Activated T-cell treated with anti-CD3 and anti-CD28 coated beads for 24 hours (primary cell): Measurements from ENCODE around the gene ENHO.
"Not testable (repeated sequence)": the region's sequence is repeated elsewhere in the genome, so short reads cannot be mapped to it uniquely, and the experiment has no call there.

ENCODE experiments used
- DNase-seq: peaks from one replicate; pipeline ENCODE4 v3.0.0-alpha.2; 2020; ENCODE audit warnings: low read depth

The ENHO gene

DNA sequence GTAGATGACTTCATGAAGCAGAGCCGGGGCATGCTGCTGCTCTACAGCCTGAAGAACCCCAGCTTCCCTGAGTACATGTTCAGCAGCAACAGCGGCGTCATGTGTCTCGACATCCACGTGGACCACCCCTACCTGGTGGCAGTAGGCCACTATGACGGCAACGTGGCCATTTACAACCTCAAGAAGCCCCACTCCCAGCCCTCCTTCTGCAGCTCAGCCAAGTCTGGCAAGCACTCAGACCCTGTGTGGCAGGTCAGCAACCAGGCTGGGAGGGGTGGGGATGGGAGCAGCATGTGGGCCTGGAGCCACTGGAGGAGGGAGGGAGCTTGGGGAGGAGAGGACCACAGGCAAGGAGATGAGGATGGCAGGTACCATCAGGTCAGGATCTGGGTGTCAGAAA is 16.2 kb downstream of the ENHO start:
- DNase-seq = no peak

GRCh38 chr9:34505370-34506120 is 17.2 kb downstream of the ENHO start:
- DNase-seq = no peak

GRCh38 chr9:34503406-34503805 is 19.4 kb downstream of the ENHO start:
- DNase-seq = no peak

- DNase-seq = no peak
Observed at GRCh38 chr9:34502891-34503290, 19.9 kb downstream of the ENHO start.

DNA sequence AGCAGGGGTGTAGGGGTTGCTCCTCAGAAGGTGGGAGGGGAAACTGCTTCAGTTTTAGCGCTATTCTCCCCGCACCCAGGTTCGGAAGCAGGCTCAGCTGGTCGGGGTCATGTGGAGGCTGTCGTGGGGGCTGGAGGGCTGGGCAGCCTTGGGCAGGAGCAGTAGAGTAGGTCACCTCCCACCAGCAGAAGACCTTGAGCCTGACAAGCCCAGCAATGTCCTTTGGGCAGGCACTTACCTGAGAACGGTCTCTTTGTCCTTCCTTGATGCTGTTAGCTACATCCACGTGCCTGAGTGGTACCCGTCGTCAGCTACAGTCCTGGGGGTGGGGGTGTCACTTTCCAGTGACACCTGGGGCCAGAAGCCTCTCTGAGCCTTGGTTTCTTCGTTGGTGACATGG is 20.3 kb downstream of the ENHO start:
- no peak for DNase-seq

DNA sequence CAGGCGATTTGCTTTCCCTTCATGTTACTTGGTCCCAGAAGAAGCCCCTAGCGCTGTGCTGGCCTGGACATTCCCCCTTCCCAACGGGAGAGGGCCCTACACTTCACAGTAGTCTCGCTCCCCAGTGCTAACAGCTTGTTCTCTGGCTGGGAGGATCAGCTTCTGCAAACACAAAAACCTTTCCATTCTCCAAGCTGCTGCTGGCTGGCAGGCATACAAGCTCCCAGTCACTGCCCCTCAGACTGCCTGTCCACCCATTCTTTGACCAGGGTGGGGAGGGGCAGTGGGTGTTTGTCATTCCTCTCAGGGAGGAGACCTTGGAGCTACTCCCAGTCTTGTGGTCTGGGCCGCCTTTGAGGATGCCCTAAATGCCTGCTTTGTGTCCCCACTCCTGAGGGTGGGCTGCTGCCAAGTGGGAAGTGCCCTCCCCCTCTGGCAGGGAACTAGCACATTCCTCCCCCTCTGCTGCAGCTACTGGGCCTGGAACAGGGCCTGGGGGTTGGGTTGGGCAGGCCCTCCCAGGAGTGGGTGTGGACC is 20.8 kb downstream of the ENHO start:
- no peak for DNase-seq

GRCh38 chr9:34501372-34501771 is 21.4 kb downstream of the ENHO start:
- DNase-seq = no peak

- DNase-seq = peak; percentile 73
Observed at GRCh38 chr9:34500623-34501267, 22.0 kb downstream of the ENHO start.

GRCh38 chr9:34499076-34499475 is 23.7 kb downstream of the ENHO start:
- DNase-seq = no peak

- DNase-seq = no peak
Observed at GRCh38 chr9:34498553-34498952, 24.2 kb downstream of the ENHO start.

- DNase-seq = no peak
Observed at GRCh38 chr9:34496149-34496712, 26.6 kb downstream of the ENHO start.

DNA sequence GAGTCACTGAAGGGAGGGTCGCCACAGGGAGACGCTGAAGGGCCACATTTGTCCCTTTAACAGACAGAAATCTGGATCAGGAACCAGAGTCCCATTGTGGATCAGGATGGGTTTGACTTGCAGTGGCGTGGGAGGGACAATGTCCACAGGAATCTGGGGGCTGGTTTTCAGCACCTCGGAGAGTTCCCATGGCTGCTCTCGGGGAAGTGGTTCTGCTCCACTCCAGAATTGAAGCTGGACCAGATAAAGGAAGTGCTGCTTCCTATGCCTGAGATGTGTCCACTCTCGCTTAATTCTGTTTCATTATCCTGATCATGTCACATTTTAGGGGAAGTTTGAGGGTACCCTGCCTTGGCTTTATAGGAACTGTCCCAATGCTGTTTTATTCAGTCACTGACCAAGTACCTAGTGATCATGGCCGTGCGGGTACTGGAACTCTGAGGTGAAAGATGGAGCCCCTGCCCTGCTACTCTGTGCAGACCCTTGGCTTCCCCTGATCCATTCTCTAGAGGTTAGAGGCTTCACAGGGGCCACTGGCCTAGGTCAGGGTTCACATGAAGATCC is 28.7 kb downstream of the ENHO start:
- no peak for DNase-seq

GRCh38 chr9:34492051-34492450 is 30.7 kb downstream of the ENHO start:
- no peak for DNase-seq

DNA sequence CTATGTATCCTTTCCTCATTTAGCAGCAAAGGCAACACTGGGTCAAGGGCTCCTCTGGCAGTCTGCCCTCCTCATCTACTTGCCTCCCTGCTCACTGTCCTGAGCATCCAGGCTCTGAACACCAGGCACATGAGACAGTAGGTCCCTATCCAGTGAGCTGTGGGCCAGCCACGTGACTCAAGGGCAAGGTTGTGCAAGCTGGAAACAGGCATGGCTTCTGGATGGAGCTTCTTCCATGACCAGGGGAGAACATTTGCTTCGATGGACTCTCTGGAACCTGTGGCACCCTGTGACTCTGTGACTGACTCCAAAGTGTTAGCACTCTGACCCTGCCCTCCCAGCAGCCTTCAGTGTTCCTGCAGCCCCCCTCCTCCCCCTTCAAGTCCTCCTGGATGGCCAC is 31.2 kb downstream of the ENHO start:
- no peak for DNase-seq

GRCh38 chr9:34490760-34491159 is 32.0 kb downstream of the ENHO start:
- no peak for DNase-seq

- DNase-seq = no peak
Observed at GRCh38 chr9:34490360-34490759, 32.4 kb downstream of the ENHO start.

- DNase-seq = no peak
Observed at GRCh38 chr9:34486572-34486971, 36.2 kb downstream of the ENHO start.

GRCh38 chr9:34485822-34486221 is 37.0 kb downstream of the ENHO start:
- DNase-seq = no peak

- DNase-seq = no peak
Observed at GRCh38 chr9:34484678-34485077, 38.1 kb downstream of the ENHO start.

DNA sequence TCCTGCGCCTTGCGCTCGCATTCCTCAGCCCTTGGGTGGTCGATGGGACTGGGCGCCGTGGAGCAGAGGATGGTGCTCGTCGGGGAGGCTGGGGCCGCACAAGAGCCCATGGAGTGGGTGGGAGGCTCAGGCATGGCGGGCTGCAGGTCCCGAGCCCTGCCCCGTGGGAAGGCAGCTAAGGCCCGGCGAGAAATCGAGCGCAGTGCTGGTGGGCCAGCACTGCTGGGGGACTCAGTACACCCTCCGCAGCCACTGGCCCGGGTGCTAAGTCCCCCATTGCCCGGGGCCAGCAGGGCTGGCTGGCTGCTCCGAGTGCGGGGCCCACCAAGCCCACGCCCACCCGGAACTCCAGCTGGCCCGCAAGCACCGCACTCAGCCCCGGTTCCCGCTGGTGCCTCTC is 40.0 kb downstream of the ENHO start:
- not testable (repeated sequence) for DNase-seq

DNA sequence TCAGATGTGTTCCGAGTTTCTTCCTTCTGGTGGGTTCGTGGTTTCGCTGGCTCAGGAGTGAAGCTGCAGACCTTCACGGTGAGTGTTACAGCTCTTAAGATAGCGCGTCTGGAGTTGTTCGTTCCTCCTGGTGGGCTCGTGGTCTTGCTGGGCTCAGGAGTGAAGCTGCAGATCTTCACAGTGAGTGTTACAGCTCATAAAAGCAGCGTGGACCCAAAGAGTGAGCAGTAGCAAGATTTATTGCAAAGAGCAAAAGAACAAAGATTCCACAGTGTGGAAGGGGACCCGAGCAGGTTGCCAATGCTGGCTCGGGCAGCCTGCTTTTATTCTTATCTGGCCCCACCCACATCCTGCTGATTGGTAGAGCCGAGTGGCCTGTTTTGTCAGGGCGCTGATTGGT is 41.2 kb downstream of the ENHO start:
- DNase-seq = not testable (repeated sequence)

DNA sequence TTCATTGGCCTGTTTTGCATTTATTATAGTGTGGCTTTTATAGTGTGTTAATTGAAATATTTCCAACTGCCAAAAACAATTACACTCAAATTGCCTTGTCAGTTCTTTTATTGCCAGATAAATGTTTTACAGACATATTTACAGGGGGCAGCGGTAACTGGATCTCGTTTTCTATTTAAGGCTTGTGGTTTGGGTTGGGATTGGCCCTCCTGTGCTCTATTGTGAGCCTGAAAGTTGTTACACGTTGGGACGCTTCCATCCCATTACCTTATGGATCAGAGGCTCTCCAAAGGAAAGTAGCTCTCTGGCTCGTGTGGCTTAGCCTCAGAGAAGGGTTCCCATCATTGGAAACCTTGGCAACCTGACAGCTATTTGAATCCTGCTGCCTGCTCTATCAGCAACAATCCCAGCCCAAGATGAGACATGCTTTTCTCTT is 43.3 kb downstream of the ENHO start:
- no peak for DNase-seq

GRCh38 chr9:34477541-34477940 is 45.2 kb downstream of the ENHO start:
- DNase-seq = no peak
